ENCODE results near the gene PRKAG2. TPM values are rescaled to one million over a fixed set of nuclear protein-coding genes. Genes with fewer than 3 reads are reported as not detected.

Gene PRKAG2
- polyA plus RNA-seq, 3 donors, result 29.2 to 59.8 (median 30.9) TPM

GRCh38 chr7:151849008-151849878 lies 27.7 kb downstream of the PRKAG2 start:
- H3K79me2 ChIP-seq (ENCODE audit: insufficient read depth, low read length), result peaks cover 76% of the 10 kb centered on the region
- H3K9ac ChIP-seq (ENCODE audit: insufficient read depth, low read length, poor library complexity, severe bottlenecking), result peak overlapping the region; percentile 80
- H3K9me3 ChIP-seq (replicated peaks in 1 of 2; ENCODE audit: control insufficient read depth in 1 of 2, insufficient read depth in 1 of 2, low read length in 2 of 2), result no peaks in the 10 kb centered on the region
- WGBS (ENCODE audit: insufficient coverage), result 87% methylated on average over 20 of the region's 26 CpGs
- H3K27ac ChIP-seq (ENCODE audit: low read depth in 1 of 2, low read length in 2 of 2), result peak overlapping the region; percentile 97 to 98
- H3K4me2 ChIP-seq (replicated peaks; ENCODE audit: extremely low read depth, low read length, poor library complexity, severe bottlenecking), result no peak overlapping the region
- H3K4me1 ChIP-seq (ENCODE audit: control insufficient read depth in 1 of 2, insufficient read depth in 2 of 2, low read length in 2 of 2), result peaks cover 79 to 87% of the 10 kb centered on the region in 2 donors
- peak overlapping the region; percentile 98 to 100 (median 100) for H3K27ac Mint-ChIP-seq
- H3K36me3 Mint-ChIP-seq, result peaks cover 42 to 50% of the 10 kb centered on the region in 2 donors
- no peaks in the 10 kb centered on the region for H3K9me3 Mint-ChIP-seq
- peaks cover 0 to 3% (median 1%) of the 10 kb centered on the region in 3 donors for H3K27me3 Mint-ChIP-seq (ENCODE audit: low read depth in 3 of 3)
- H3K36me3 ChIP-seq (replicated peaks in 1 of 2; ENCODE audit: control insufficient read depth in 1 of 2, insufficient read depth in 2 of 2, low read length in 2 of 2), result peaks cover 5 to 12% of the 10 kb centered on the region in 2 donors
- no peak for DNase-seq
- no peak overlapping the region for H2AFZ ChIP-seq (ENCODE audit: insufficient read depth, low read depth, low read length, poor library complexity, severe bottlenecking)
- H3K27me3 ChIP-seq (ENCODE audit: control insufficient read depth in 2 of 2, insufficient read depth in 2 of 2, low read length in 2 of 2), result no peaks in the 10 kb centered on the region
- H3K4me3 Mint-ChIP-seq, result no peak overlapping the region
- intact Hi-C loops (cut with micrococcal nuclease), result no loop called here
- H3K4me1 Mint-ChIP-seq, result peaks cover 84% of the 10 kb centered on the region
- no peak for TF ChIP-seq CTCF (IDR thresholded peaks at IDR 0.05)
- H4K20me1 ChIP-seq (ENCODE audit: insufficient read depth, low read length), result peaks cover 15% of the 10 kb centered on the region
- H3K4me3 ChIP-seq (replicated peaks in 1 of 3; ENCODE audit: low read depth in 2 of 3, low read length in 3 of 3), result no peak overlapping the region

- Mint-ChIP-seq H3K36me3 (peaks cover 45 to 51% of the 10 kb centered on the region in 2 donors), H3K27ac (peak overlapping the region; percentile 91 to 100 (median 95)), H3K9me3 (no peaks in the 10 kb centered on the region), H3K4me1 (peaks cover 80% of the 10 kb centered on the region), H3K4me3 (no peak overlapping the region), H3K27me3 (ENCODE audit: low read depth in 3 of 3) (peaks cover 0 to 2% (median 0%) of the 10 kb centered on the region in 3 donors)
- no peak overlapping the region for H3K9ac ChIP-seq (ENCODE audit: insufficient read depth, low read length, poor library complexity, severe bottlenecking)
- DNase-seq, result peak; percentile 67 to 87 (median 82)
- H3K27me3 ChIP-seq (ENCODE audit: control insufficient read depth in 2 of 2, insufficient read depth in 2 of 2, low read length in 2 of 2), result no peaks in the 10 kb centered on the region
- H3K4me1 ChIP-seq (ENCODE audit: control insufficient read depth in 1 of 2, insufficient read depth in 2 of 2, low read length in 2 of 2), result peaks cover 81 to 84% of the 10 kb centered on the region in 2 donors
- peak overlapping the region; percentile 79 to 80 for H3K27ac ChIP-seq (ENCODE audit: low read depth in 1 of 2, low read length in 2 of 2)
- intact Hi-C loops (cut with micrococcal nuclease), result no loop called here
- H4K20me1 ChIP-seq (ENCODE audit: insufficient read depth, low read length), result peaks cover 9% of the 10 kb centered on the region
- H3K9me3 ChIP-seq (replicated peaks in 1 of 2; ENCODE audit: control insufficient read depth in 1 of 2, insufficient read depth in 1 of 2, low read length in 2 of 2), result no peaks in the 10 kb centered on the region
- no peak overlapping the region for H2AFZ ChIP-seq (ENCODE audit: insufficient read depth, low read depth, low read length, poor library complexity, severe bottlenecking)
- WGBS (ENCODE audit: insufficient coverage), result 73% methylated on average over 6 of the region's 10 CpGs
- H3K4me3 ChIP-seq (replicated peaks in 1 of 3; ENCODE audit: low read depth in 2 of 3, low read length in 3 of 3), result no peak overlapping the region
- no peak for TF ChIP-seq CTCF (IDR thresholded peaks at IDR 0.05)
- H3K36me3 ChIP-seq (replicated peaks in 1 of 2; ENCODE audit: control insufficient read depth in 1 of 2, insufficient read depth in 2 of 2, low read length in 2 of 2), result peaks cover 5 to 18% of the 10 kb centered on the region in 2 donors
- no peak overlapping the region for H3K4me2 ChIP-seq (replicated peaks; ENCODE audit: extremely low read depth, low read length, poor library complexity, severe bottlenecking)
- peaks cover 71% of the 10 kb centered on the region for H3K79me2 ChIP-seq (ENCODE audit: insufficient read depth, low read length)
Observed at GRCh38 chr7:151847681-151848081, 29.2 kb downstream of the PRKAG2 start.
